Calu3 (cell line): ENCODE results near the gene VPS25. TPM values are rescaled to one million over a fixed set of nuclear protein-coding genes. Genes with fewer than 3 reads are reported as not detected.

ENCODE experiments used
- BruUV-seq: library from RNA; stranded (reverse); fragments of 400-500 nt; replicated peaks from 2 replicates; lab custom pipeline; 2021; lab: Mats Ljungman, UMichigan
- CTCF ChIA-PET: fragments of 300-600 bp; sonication (Branson Sonifier 250); formaldehyde crosslinking; loops from one replicate; lab custom pipeline; 2022; ENCODE audit warnings: antibody characterized with exemption; lab: Charles Lee
- DNase-seq: peaks from one replicate; pipeline ENCODE4 v3.0.0; 2022
- H3K27ac Mint-ChIP-seq: one replicate; pipeline ENCODE4 v1.8.0; 2022; ENCODE audit warnings: mixed read lengths; ENCODE audit not compliant: unreplicated experiment
- H3K27me3 Mint-ChIP-seq: one replicate; pipeline ENCODE4 v1.8.0; 2022; ENCODE audit warnings: mixed read lengths; ENCODE audit not compliant: unreplicated experiment
- H3K36me3 Mint-ChIP-seq: one replicate; pipeline ENCODE4 v1.8.0; 2022; ENCODE audit warnings: mild to moderate bottlenecking, moderate library complexity, mixed read lengths; ENCODE audit not compliant: insufficient read depth, unreplicated experiment
- H3K4me1 Mint-ChIP-seq: one replicate; pipeline ENCODE4 v1.8.0; 2022; ENCODE audit warnings: mild to moderate bottlenecking, low read depth, mixed read lengths; ENCODE audit not compliant: unreplicated experiment
- H3K4me3 Mint-ChIP-seq: one replicate; pipeline ENCODE4 v1.8.0; 2022; ENCODE audit warnings: mild to moderate bottlenecking, low read depth, moderate library complexity, mixed read lengths; ENCODE audit not compliant: unreplicated experiment
- H3K9me3 Mint-ChIP-seq: one replicate; pipeline ENCODE4 v1.8.0; 2022; ENCODE audit warnings: low read depth, mixed read lengths; ENCODE audit not compliant: unreplicated experiment
- intact Hi-C: fragments of 100-400 bp; cut with micrococcal nuclease; formaldehyde crosslinking; loops from one replicate; pipeline ENCODE4 v1.10.0; 2022; ENCODE audit not compliant: unreplicated experiment
- total RNA-seq: library from RNA; stranded (reverse); gene quantifications from 2 replicates; pipeline ENCODE4 v1.2.3, GENCODE V29; 2022
- TF ChIP-seq, protein P1 (sequence below): fragments of 200-600 bp; IDR thresholded peaks from one replicate; pipeline ENCODE4 v1.8.0; 2022; ENCODE audit warnings: antibody characterized with exemption; ENCODE audit not compliant: unreplicated experiment

Gene VPS25
- total RNA-seq, 1 experiment from 2014 or later = 93.9 TPM

DNA sequence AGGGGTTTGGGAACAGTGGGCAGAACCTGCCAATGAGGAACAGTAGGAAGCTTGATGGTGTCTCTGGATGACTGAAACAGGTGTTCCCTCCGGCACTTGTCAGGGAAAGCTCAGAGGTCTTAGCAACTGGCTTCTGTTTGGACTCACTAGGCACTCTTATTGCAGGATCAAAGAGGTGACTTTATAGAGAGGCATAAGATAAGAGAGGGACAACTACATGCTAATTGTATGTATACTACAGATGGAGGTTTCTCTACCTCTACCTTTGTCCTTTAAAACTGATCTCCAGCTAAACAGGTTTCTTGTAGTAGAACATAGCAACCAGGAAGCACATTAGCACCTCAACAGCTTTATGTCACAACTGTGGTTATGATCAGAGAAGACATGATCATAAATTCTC, 33.0 kb downstream of the VPS25 start:
- Mint-ChIP-seq H3K27me3 (no peaks in the 10 kb centered on the region), H3K9me3 (no peaks in the 10 kb centered on the region), H3K4me1 (no peaks in the 10 kb centered on the region), H3K27ac (no peak overlapping the region), H3K4me3 (no peak overlapping the region), H3K36me3 (peaks cover 6% of the 10 kb centered on the region)
- DNase-seq = no peak
- TF ChIP-seq, protein P1, sequence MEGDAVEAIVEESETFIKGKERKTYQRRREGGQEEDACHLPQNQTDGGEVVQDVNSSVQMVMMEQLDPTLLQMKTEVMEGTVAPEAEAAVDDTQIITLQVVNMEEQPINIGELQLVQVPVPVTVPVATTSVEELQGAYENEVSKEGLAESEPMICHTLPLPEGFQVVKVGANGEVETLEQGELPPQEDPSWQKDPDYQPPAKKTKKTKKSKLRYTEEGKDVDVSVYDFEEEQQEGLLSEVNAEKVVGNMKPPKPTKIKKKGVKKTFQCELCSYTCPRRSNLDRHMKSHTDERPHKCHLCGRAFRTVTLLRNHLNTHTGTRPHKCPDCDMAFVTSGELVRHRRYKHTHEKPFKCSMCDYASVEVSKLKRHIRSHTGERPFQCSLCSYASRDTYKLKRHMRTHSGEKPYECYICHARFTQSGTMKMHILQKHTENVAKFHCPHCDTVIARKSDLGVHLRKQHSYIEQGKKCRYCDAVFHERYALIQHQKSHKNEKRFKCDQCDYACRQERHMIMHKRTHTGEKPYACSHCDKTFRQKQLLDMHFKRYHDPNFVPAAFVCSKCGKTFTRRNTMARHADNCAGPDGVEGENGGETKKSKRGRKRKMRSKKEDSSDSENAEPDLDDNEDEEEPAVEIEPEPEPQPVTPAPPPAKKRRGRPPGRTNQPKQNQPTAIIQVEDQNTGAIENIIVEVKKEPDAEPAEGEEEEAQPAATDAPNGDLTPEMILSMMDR = no peak
- intact Hi-C loops = no loop called here
- BruUV-seq = no TSS peak
- CTCF ChIA-PET = interaction anchor here (0.9 kb wide), 1 partner anchor 33 kb away, joined by 3 read pairs; the partner anchor contains the start of gene VPS25

DNA sequence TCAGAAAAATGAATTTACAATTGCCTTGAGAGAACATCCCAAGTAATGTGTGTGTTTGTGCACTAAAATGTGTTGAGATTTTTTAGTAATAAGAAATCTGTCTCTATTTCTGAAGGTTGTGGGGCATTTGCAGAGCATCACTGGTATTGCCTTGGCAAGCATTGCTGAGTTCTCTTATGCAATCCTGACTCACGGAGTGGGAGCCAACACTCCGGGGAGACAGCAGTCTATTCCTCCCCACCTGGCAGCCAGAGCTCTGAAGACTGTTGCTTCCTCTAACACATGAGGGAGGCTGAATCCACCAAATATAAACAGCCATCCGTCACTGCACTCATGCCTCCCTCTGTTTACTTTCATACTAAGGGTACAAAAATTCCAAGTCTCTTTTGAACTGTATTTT, 36.0 kb downstream of the VPS25 start:
- no peaks in the 10 kb centered on the region for H3K4me1 Mint-ChIP-seq
- intact Hi-C loops = no loop called here
- CTCF ChIA-PET = interaction anchor here (0.5 kb wide), 1 partner anchor 340 kb away, joined by 4 read pairs; no protein-coding TSS in a partner anchor
- no peaks in the 10 kb centered on the region for H3K27me3 Mint-ChIP-seq
- no peak overlapping the region for H3K4me3 Mint-ChIP-seq
- no peak overlapping the region for H3K27ac Mint-ChIP-seq
- DNase-seq = no peak
- peaks cover 24% of the 10 kb centered on the region for H3K36me3 Mint-ChIP-seq
- H3K9me3 Mint-ChIP-seq = no peaks in the 10 kb centered on the region
- BruUV-seq = no TSS peak
- TF ChIP-seq, protein P1 = no peak

DNA sequence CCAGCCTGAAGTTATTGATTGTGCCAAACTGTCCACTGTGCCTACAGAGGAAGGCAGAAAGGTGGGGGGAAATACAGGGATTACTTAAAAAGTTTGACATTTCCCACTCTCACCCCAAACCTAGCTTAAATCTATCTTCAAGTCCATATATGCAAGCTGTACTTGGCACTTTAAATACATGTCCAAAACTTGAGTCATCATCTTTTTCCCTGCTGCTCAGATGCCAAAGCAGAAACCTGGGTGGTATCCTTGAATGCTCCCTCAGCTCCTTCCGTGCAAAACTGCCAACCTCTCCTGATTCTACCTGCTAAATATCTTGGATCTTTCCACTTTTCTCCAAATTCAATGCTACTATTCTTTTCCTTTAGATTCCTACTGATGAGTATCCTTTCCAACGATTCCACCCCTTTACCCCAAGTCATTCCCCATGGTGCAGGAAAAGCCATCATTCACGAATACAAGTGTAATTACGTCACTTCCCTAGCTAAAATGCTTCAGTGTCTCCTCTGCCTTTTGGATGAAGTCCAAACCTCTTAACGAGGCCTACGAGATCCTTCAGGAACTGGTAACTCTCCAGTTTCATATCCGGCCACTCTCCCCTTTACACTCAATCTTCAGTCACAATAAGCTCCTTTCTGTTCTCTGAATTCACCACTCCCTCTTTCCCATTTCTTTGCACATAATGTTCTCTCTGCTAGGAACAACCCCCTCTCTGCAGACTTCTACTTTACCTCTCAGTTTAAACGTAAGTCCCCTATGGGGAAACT, 41.6 kb downstream of the VPS25 start:
- BruUV-seq = no TSS peak

DNA sequence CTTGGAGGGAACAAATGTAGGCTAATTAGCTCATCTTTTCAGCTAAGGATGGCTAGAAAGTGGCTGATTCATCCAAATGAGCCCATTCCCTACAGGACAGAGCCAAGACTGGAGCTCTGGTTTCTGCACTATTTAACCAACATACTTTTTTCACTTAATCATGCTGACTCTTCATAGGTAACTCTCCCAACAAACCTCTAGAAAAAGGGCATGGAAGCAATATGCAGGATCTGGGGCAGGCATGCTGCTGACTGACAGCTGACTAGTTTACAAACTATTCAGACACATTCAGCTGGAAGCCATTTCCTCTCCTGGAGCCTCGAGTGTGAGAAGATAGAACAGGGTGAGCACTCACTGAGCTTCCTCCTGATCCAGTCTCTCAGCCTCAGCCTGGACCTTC, 44.6 kb downstream of the VPS25 start:
- Mint-ChIP-seq H3K27ac (no peak overlapping the region), H3K27me3 (no peaks in the 10 kb centered on the region), H3K9me3 (no peaks in the 10 kb centered on the region), H3K4me1 (peaks cover 6% of the 10 kb centered on the region), H3K4me3 (no peak overlapping the region), H3K36me3 (peaks cover 73% of the 10 kb centered on the region)
- TF ChIP-seq, protein P1 = no peak
- CTCF ChIA-PET = no interaction called here
- no TSS peak for BruUV-seq
- no peak for DNase-seq
- intact Hi-C loops = no loop called here

More for the DNA sequence above, 41.6 kb downstream of the VPS25 start:
- no peak for DNase-seq
- H3K4me3 Mint-ChIP-seq = no peak overlapping the region
- H3K4me1 Mint-ChIP-seq = no peaks in the 10 kb centered on the region
- H3K9me3 Mint-ChIP-seq = no peaks in the 10 kb centered on the region
- intact Hi-C loops = no loop called here
- no peak overlapping the region for H3K27ac Mint-ChIP-seq
- peaks cover 59% of the 10 kb centered on the region for H3K36me3 Mint-ChIP-seq
- TF ChIP-seq, protein P1 = no peak
- H3K27me3 Mint-ChIP-seq = no peaks in the 10 kb centered on the region
- CTCF ChIA-PET = interaction anchor here (0.7 kb wide), 1 partner anchor 96 kb away, joined by 4 read pairs; no protein-coding TSS in a partner anchor
